ENCODE measurements around the gene ELOA. TPM values are rescaled to one million over a fixed set of nuclear protein-coding genes. Genes with fewer than 3 reads are reported as not detected.

The ELOA gene
- total and polyA plus RNA-seq, 9 of the 15 experiments (the other 6 are each of a cell fraction or from before 2014, with no cell fraction given): 31.9 to 98.6 (median 61.3) TPM

DNA sequence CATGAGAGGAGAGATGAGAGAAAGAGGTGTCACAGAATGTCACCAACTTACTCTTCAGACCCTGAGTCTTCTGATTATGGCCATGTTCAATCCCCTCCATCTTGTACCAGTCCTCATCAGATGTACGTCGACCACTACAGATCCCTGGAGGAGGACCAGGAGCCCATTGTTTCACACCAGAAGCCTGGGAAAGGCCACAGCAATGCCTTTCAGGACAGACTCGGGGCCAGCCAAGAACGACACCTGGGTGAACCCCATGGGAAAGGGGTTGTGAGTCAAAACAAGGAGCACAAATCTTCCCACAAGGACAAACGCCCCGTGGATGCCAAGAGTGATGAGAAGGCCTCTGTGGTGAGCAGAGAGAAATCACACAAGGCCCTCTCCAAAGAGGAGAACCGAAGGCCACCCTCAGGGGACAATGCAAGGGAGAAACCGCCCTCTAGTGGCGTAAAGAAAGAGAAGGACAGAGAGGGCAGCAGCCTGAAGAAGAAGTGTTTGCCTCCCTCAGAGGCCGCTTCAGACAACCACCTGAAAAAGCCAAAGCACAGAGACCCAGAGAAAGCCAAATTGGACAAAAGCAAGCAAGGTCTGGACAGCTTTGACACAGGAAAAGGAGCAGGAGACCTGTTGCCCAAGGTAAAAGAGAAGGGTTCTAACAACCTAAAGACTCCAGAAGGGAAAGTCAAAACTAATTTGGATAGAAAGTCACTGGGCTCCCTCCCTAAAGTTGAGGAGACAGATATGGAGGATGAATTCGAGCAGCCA lies 8.0 kb downstream of the ELOA start:
- FAIRE-seq: peak; percentile 75
- H3K79me2 ChIP-seq (ENCODE audit: control insufficient read depth, insufficient read depth, low read length): peaks cover 55% of the 10 kb centered on the region
- TF ChIP-seq, protein P1, sequence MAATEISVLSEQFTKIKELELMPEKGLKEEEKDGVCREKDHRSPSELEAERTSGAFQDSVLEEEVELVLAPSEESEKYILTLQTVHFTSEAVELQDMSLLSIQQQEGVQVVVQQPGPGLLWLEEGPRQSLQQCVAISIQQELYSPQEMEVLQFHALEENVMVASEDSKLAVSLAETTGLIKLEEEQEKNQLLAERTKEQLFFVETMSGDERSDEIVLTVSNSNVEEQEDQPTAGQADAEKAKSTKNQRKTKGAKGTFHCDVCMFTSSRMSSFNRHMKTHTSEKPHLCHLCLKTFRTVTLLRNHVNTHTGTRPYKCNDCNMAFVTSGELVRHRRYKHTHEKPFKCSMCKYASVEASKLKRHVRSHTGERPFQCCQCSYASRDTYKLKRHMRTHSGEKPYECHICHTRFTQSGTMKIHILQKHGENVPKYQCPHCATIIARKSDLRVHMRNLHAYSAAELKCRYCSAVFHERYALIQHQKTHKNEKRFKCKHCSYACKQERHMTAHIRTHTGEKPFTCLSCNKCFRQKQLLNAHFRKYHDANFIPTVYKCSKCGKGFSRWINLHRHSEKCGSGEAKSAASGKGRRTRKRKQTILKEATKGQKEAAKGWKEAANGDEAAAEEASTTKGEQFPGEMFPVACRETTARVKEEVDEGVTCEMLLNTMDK (IDR thresholded peaks at IDR 0.05; ENCODE audit: borderline replicate concordance, insufficient read depth, low read depth, low read length, poor library complexity, severe bottlenecking): peak; percentile 41
- TF ChIP-seq, protein P2, sequence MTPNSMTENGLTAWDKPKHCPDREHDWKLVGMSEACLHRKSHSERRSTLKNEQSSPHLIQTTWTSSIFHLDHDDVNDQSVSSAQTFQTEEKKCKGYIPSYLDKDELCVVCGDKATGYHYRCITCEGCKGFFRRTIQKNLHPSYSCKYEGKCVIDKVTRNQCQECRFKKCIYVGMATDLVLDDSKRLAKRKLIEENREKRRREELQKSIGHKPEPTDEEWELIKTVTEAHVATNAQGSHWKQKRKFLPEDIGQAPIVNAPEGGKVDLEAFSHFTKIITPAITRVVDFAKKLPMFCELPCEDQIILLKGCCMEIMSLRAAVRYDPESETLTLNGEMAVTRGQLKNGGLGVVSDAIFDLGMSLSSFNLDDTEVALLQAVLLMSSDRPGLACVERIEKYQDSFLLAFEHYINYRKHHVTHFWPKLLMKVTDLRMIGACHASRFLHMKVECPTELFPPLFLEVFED (CRISPR knock-in tag; conservative IDR thresholded peaks at IDR 0.05): 0 out of 2 replicates have a peak, but pooled peaks have one; percentile 15
- TF ChIP-seq FOSL1 (tag; conservative IDR thresholded peaks at IDR 0.05): no peak
- no peak for TF ChIP-seq XRCC4 (IDR thresholded peaks at IDR 0.05; ENCODE audit: extremely low read depth, insufficient read depth, insufficient read length)
- TF ChIP-seq SLC30A9 (CRISPR knock-in tag; IDR thresholded peaks at IDR 0.05): no peak
- TF ChIP-seq SREBF2 (CRISPR knock-in tag; IDR thresholded peaks at IDR 0.05): no peak
- peak; percentile 70 for TF ChIP-seq SMC3 (conservative IDR thresholded peaks at IDR 0.05; ENCODE audit: insufficient read depth, low read depth, low read length)
- TF ChIP-seq ELF4 (CRISPR knock-in tag; IDR thresholded peaks at IDR 0.05): no peak
- TF ChIP-seq PML (IDR thresholded peaks at IDR 0.05; ENCODE audit: low read length): 0 out of 2 replicates have a peak, but pooled peaks have one; percentile 22
- TF ChIP-seq ILF3 (IDR thresholded peaks at IDR 0.05; ENCODE audit: borderline replicate concordance): no peak
- TF ChIP-seq XRCC5 (IDR thresholded peaks at IDR 0.05; ENCODE audit: low read depth, low read length): peak; percentile 85
- TF ChIP-seq CTCF (IDR thresholded peaks at IDR 0.05 in 2 of 3, conservative IDR thresholded peaks at IDR 0.05 in 1 of 3; ENCODE audit: insufficient read depth in 2 of 3, low read depth in 1 of 3, low read length in 3 of 3): peak; percentile 79 to 90 (median 87)

More for the DNA sequence above, 8.0 kb downstream of the ELOA start:
- Histone ChIP-seq H3K4me2 (ENCODE audit: insufficient read depth, low read length) (no peak overlapping the region), H3K27ac (ENCODE audit: extremely low read depth, low read depth, low read length) (no peak overlapping the region), H3K4me3 (no peak overlapping the region), H4K20me1 (replicated peaks; ENCODE audit: control insufficient read depth, insufficient read depth, low read length) (peaks cover 30% of the 10 kb centered on the region), H3K4me1 (replicated peaks in 1 of 2; ENCODE audit: control insufficient read depth in 2 of 2, insufficient read depth in 2 of 2, low read length in 2 of 2) (peaks cover 0 to 11% of the 10 kb centered on the region in 2 experiments; a peak in 2 of 5 replicates), H2AFZ (ENCODE audit: low read depth, low read length) (no peak overlapping the region), H3K27me3 (ENCODE audit: control insufficient read depth in 2 of 2, insufficient read depth in 2 of 2, low read length in 2 of 2) (no peaks in the 10 kb centered on the region), H3K36me3 (ENCODE audit: control insufficient read depth, insufficient read depth, low read length) (peaks cover 99% of the 10 kb centered on the region), H3K9me3 (replicated peaks; ENCODE audit: control insufficient read depth, insufficient read depth, low read depth, low read length) (no peaks in the 10 kb centered on the region), H3K9ac (ENCODE audit: insufficient read depth in 1 of 2, low read depth in 2 of 2, low read length in 2 of 2) (no peak overlapping the region), H3K9me1 (ENCODE audit: control insufficient read depth, insufficient read depth, low read length) (no peaks in the 10 kb centered on the region)
- peak; percentile 95 for ATAC-seq
- in situ Hi-C loops (cut with MboI): no loop called here
- POLR2A ChIA-PET: interaction anchor here (0.7 to 0.8 kb wide), 4 partner anchors 21 to 341 kb away, joined by 3 to 5 read pairs (median 4); no protein-coding TSS in a partner anchor
- intact Hi-C loops (cut with micrococcal nuclease): loop anchor here (1.0 kb wide), 1 partner anchor 206 kb away; no protein-coding TSS in a partner anchor
- TSS peak; percentile 7 for BruUV-seq (replicated peaks)
- CTCF ChIA-PET (ENCODE audit: low intra/inter-chr PET ratio): interaction anchor here (0.5 to 2.0 kb wide), 4 partner anchors 207 to 1132 kb away, joined by 3 to 8 read pairs (median 3); no protein-coding TSS in a partner anchor
- 44% methylated on average over 10 of the region's 11 CpGs for WGBS (ENCODE audit: insufficient coverage, low coverage, missing lambda C conversion rate)
- peak; percentile 63 to 77 (median 70) for DNase-seq (ENCODE audit: extremely low read depth in 1 of 4, low spot score in 3 of 4)

All from K562 (cell line).